Activated T-cell treated with anti-CD3 and anti-CD28 coated beads, Interleukin-2, amount 50 U/mL, for 4 hours (primary cell): ENCODE measurements around the gene STON2. TPM values are rescaled to one million over a fixed set of nuclear protein-coding genes. Genes with fewer than 3 reads are reported as not detected.
"Not testable (repeated sequence)": the region's sequence is repeated elsewhere in the genome, so short reads cannot be mapped to it uniquely, and the experiment has no call there.

Source experiments
- ATAC-seq, 2 donors: fragments of 200-7000 bp; cut with Tn5 transposase; one replicate each; pipeline ENCODE4 v1.10.0; 2021
- DNase-seq: peaks from one replicate; pipeline ENCODE4 v3.0.0-alpha.2; 2020
- H3K27me3 Mint-ChIP-seq: one replicate; pipeline ENCODE4 v1.8.0; 2021; ENCODE audit warnings: low read depth, mixed read lengths
- H3K36me3 Mint-ChIP-seq: one replicate; pipeline ENCODE4 v1.8.0; 2022; ENCODE audit warnings: mixed read lengths; ENCODE audit not compliant: insufficient read depth
- H3K4me1 Mint-ChIP-seq: one replicate; pipeline ENCODE4 v1.8.0; 2021; ENCODE audit warnings: low read depth, mixed read lengths
- H3K4me3 Mint-ChIP-seq: one replicate; pipeline ENCODE4 v1.8.0; 2021; ENCODE audit warnings: mild to moderate bottlenecking, moderate library complexity, mixed read lengths
- H3K9me3 Mint-ChIP-seq: one replicate; pipeline ENCODE4 v1.8.0; 2021; ENCODE audit warnings: mixed read lengths
- total RNA-seq, 3 donors: library from RNA; stranded (reverse); gene quantifications; one replicate each; pipeline ENCODE4 v1.2.1, GENCODE V29; 2021

The STON2 gene
- total RNA-seq, 3 donors from 2014 or later: 0.11 to 0.68 (median 0.35) TPM

DNA sequence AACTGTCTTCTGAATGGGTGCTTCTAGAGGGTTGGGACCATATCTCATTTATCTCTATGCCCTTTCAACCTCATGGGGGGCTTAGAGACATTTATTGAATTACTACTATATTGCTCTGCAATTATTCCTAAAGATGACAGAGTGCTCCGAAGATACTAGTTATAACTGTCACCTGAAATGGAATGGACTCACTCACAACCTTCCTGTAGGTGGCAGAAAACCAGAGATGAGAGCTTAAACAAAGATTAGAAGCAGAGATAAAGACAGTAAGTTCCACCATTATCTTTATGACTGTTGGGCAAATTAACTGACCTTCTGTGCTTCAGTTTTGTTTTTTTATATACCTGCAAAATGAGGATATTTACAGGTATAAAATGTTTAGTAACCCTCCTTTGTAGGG is 147.8 kb downstream of the STON2 start:
- H3K27me3 Mint-ChIP-seq: peaks cover 7% of the 10 kb centered on the region
- no peaks in the 10 kb centered on the region for H3K36me3 Mint-ChIP-seq
- ATAC-seq: no peak
- DNase-seq: no peak
- no peaks in the 10 kb centered on the region for H3K4me1 Mint-ChIP-seq
- H3K9me3 Mint-ChIP-seq: no peaks in the 10 kb centered on the region
- no peak overlapping the region for H3K4me3 Mint-ChIP-seq

DNA sequence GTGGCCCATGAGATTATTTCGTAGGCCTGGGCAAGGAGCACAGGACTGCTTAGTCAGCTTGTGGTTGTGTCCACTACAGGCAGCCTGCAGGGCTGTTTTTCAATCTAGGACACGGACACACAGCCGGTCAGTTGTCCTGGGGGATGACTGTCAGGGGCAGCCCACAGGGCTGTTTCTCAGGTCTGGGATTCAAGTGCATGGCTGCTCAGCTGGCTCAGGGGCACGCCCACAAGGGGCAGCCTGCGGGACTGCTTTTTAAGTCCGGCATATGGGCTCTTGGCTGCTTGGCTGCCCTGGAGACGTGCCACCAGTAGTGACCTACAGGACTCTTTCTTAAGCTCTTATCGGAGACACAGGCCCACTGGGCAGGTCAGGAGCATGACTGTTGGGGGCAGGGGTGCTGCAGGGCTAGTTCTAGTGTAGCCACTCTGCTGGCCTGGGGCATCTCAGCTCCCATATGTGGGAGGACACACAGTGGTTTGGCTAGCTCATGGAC is 152.8 kb downstream of the STON2 start:
- H3K27me3 Mint-ChIP-seq: peaks cover 3% of the 10 kb centered on the region

DNA sequence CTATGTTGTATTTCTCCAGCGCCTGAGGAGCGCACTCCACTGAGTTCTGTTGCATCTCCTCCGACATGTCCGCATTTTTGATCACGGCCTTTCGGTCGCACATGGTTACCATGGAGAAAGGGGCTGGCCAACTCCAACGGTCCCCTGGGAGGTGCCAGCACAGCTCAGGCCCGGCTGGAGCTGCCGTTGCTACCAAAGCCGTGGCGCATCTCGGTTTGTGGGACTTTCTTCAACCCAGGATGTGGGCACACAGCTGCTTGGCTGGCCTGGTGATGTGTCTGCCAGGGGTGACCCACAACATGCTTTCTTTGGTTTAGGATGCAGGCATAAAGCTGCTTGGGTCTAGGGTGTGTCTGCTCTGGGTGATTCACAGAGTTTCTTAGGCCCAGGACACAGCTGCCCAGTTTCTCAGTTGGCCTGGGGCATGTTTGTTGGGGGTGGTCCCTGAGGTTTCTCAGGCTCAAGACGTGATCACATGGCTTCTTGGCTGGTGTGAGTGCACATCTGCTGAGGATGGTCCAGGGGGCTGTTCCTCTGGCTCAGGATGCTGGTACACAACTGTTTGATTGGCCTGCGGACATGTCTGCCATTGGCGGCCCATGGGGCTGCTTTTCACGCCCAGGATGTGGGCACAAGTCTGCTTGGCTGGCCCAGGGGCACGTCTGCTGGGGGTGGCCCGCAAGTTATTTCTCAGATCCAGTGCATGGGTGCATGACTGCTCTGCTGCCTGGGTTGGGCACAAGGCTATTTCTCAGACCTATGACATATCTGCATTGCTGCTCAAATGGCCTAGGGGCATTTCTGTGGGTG is 153.5 kb downstream of the STON2 start:
- ATAC-seq (no peak), DNase-seq (no peak)
- Mint-ChIP-seq H3K4me1 (no peaks in the 10 kb centered on the region), H3K27me3 (peaks cover 3% of the 10 kb centered on the region), H3K9me3 (peaks cover 9% of the 10 kb centered on the region), H3K36me3 (no peaks in the 10 kb centered on the region), H3K4me3 (no peak overlapping the region)

More for the DNA sequence above, 152.8 kb downstream of the STON2 start:
- no peak for ATAC-seq
- Mint-ChIP-seq H3K4me1 (no peaks in the 10 kb centered on the region), H3K9me3 (peaks cover 9% of the 10 kb centered on the region), H3K36me3 (no peaks in the 10 kb centered on the region), H3K4me3 (no peak overlapping the region)
- no peak for DNase-seq

DNA sequence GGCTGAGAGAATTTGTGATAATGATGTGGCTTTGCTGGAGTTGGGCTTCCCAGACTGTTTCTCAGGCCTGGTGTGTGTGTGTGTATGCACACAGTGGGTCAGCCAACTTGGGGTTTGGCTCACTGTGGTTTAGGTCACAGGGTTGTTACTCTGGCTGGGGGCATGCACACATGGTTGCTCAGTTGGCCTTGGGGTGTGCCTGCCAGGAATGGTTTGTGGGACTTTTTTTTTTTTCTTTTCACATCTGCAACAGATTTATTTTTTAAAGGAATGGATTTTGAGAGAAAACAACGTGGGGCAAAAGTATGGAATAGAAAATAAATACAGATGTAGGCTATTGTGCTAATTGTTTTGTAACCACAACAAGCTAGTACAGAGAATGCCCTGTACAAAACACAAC is 154.4 kb downstream of the STON2 start:
- no peak for ATAC-seq
- no peak overlapping the region for H3K4me3 Mint-ChIP-seq
- no peak for DNase-seq

DNA sequence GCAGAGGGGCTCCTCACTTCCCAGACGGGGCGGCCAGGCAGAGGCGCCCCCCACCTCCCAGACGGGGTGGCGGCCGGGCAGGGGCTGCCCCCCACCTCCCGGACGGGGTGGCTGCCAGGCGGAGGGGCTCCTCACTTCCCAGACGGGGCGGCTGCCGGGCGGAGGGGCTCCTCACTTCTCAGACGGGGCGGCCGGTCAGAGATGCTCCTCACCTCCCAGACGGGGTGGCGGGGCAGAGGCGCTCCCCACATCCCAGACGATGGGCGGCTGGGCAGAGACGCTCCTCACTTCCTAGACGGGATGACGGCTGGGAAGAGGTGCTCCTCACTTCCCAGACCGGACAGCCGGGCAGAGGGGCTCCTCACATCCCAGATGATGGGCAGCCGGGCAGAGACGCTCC is 155.7 kb downstream of the STON2 start:
- not testable (repeated sequence) for DNase-seq, H3K27me3 Mint-ChIP-seq, H3K36me3 Mint-ChIP-seq, H3K9me3 Mint-ChIP-seq, ATAC-seq, H3K4me1 Mint-ChIP-seq, H3K4me3 Mint-ChIP-seq

More for the DNA sequence above, 154.4 kb downstream of the STON2 start:
- Mint-ChIP-seq H3K36me3 (no peaks in the 10 kb centered on the region), H3K9me3 (peaks cover 9% of the 10 kb centered on the region), H3K27me3 (peaks cover 3% of the 10 kb centered on the region), H3K4me1 (no peaks in the 10 kb centered on the region)

DNA sequence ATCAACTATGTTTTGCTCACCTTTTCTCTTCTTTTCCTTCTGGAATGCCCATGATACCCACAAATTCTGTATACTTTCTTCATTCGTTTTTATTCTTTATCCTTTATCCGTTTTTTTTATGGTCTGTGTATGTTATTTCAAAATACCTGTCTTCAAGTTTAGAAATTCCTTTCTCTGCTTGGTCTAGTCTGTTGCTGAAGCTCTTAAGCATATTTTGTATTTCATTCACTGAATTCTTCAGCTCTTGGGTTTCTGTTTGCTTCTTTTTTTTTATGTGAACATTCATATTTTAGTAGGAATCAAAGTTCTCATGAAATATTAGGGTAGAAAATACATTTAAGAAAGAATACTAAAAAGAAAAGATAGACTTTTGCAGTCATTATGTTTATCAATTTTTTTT is 156.6 kb downstream of the STON2 start:
- ATAC-seq: no peak
- Mint-ChIP-seq H3K36me3 (no peaks in the 10 kb centered on the region), H3K4me1 (no peaks in the 10 kb centered on the region), H3K27me3 (peaks cover 3% of the 10 kb centered on the region), H3K9me3 (peaks cover 9% of the 10 kb centered on the region), H3K4me3 (no peak overlapping the region)
- no peak for DNase-seq

DNA sequence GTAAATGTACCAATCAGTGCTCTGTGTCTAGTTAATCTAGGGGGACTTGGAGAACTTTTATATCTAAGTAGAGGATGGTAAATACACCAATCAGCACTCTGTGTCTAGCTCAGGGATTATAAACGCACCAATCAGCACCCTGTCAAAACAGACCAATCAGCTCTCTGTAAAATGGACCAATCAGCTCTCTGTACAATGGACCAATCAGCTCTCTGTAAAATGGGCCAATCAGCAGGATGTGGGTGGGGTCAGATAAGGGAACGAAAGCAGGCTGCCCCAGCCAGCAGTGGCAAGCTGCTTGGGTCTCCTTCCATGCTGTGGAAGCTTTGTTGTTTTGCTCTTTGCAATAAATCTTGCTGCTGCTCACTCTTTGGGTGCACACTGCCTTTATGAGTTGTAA is 163.3 kb downstream of the STON2 start:
- not testable (repeated sequence) for ATAC-seq, H3K4me3 Mint-ChIP-seq, H3K4me1 Mint-ChIP-seq, DNase-seq, H3K9me3 Mint-ChIP-seq, H3K36me3 Mint-ChIP-seq, H3K27me3 Mint-ChIP-seq

DNA sequence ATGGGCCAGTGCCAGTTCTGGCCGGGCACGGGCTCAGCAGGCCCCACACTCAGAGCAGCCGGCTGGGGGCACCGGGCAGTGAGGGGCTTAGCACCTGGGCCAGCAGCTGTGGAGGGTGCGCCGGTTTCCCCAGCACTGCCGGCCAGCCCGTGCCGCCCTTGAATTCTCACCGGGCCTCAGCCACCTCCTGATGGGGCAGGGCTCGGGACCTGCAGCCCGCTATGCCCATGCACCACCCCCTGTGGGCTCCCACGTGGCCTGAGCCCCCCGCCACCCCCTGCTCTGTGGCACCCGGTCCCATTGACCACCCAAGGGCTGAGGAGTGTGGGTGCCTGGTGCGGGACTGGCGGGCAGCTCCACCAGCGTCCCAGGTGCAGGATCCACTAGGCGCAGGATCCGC is 164.0 kb downstream of the STON2 start:
- ATAC-seq (no peak), DNase-seq (no peak)
- H3K4me1 Mint-ChIP-seq: peaks cover 3% of the 10 kb centered on the region
- H3K9me3 Mint-ChIP-seq: no peaks in the 10 kb centered on the region
- no peaks in the 10 kb centered on the region for H3K36me3 Mint-ChIP-seq
- no peaks in the 10 kb centered on the region for H3K27me3 Mint-ChIP-seq
- H3K4me3 Mint-ChIP-seq: no peak overlapping the region

DNA sequence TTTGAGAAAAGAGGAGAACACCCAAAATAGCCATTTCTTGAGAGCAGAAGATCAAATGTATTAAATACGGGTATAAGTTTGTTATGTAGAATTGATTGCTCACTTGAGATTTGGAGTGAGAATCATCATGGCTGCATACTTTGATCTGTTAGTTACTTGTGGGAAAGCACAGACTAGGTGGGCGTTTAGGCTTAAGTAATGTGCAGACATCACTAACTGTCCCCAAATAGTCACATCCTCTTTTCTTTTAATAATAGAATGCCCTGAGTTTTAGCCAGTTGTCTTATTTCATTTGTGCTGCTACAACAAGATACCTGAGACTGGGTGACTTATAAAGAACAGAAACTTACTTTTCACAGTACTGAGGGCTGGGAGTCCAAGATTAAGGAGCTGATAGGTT is 165.0 kb downstream of the STON2 start:
- ATAC-seq (no peak), DNase-seq (no peak)
- Mint-ChIP-seq H3K4me1 (peaks cover 3% of the 10 kb centered on the region), H3K27me3 (no peaks in the 10 kb centered on the region), H3K36me3 (no peaks in the 10 kb centered on the region), H3K4me3 (no peak overlapping the region), H3K9me3 (no peaks in the 10 kb centered on the region)

DNA sequence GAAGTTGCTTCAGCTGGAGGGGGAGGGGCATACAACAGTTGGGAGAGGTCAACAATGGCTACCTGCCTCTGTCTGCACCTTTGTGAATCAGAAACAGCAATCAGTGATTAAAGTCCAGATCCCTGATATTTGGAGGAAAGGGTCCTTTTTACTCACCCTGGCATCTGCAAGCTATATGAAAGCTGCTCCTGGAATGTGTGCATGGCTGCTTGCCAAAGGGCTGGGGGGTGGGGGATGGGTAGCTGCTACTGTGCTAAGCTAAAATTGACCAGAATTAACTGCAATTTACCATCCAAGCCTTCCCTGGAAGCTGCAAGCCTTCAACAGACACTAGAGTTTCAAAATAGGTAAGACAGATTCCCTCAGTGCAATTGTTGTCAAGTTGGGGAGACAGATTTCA is 165.8 kb downstream of the STON2 start:
- Mint-ChIP-seq H3K4me1 (peaks cover 3% of the 10 kb centered on the region), H3K4me3 (no peak overlapping the region), H3K36me3 (no peaks in the 10 kb centered on the region), H3K27me3 (no peaks in the 10 kb centered on the region), H3K9me3 (no peaks in the 10 kb centered on the region)
- no peak for DNase-seq
- no peak for ATAC-seq

DNA sequence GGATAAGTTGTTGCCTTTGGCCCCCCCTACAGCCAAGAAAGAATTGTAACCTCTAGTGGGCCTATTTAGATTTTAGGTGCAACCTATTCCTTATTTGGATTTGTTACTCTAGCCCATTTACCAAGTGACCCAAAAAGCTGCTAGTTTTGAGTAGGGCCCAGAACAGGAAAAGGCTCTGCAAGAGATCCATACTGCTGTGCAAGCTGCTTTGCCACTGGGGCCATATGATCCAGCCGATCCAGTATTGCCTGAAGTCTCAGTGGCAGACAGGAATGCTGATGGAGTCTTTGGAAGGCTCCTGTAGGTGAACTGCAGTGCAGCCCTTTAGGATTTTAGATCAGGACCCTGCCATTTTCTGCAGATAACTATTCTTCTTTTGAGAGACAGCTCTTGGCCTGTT is 166.5 kb downstream of the STON2 start:
- Mint-ChIP-seq H3K27me3 (no peaks in the 10 kb centered on the region), H3K36me3 (no peaks in the 10 kb centered on the region), H3K4me3 (no peak overlapping the region), H3K4me1 (peaks cover 3% of the 10 kb centered on the region), H3K9me3 (no peaks in the 10 kb centered on the region)
- ATAC-seq (no peak), DNase-seq (no peak)

DNA sequence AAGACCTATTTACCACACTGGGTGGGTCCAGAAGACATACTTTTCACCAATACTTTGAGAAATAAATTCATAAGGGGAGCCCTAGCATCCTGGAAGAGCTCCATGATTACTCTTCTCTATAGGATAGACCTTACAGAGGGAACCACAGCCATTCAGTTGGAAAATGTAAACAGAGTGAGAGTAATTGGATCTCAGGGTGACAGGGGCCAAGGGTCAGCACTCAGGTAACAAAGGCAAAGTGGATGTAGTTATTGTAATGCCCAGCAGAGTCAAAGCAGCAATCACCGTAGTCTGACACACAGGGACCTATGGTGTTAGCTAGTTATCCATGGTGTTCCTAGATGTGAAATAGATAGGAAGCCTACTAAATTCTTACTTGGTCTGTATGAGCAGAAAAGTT is 168.6 kb downstream of the STON2 start:
- H3K36me3 Mint-ChIP-seq: no peaks in the 10 kb centered on the region
- no peaks in the 10 kb centered on the region for H3K27me3 Mint-ChIP-seq
- no peak for DNase-seq
- no peaks in the 10 kb centered on the region for H3K9me3 Mint-ChIP-seq
- H3K4me3 Mint-ChIP-seq: no peak overlapping the region
- ATAC-seq: no peak
- H3K4me1 Mint-ChIP-seq: peaks cover 3% of the 10 kb centered on the region

DNA sequence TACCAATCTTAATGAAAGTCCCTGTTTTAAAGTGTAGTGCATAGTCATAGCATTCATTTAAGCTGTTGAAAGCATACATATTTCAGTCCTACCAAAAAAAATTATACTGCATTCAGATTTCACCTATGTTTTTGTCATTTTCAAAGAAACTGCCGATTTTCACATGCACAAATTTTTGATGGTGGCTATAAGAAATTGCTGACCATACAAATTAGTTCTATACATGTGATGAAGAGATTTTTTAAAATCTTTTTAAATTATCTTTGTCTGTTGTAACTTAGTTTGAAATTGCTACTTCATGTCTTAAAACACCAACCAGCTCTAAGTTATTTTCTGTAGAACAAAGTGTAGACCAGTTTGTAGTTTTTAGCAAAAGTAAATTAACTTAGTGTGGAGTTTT is 175.9 kb downstream of the STON2 start:
- peaks cover 11% of the 10 kb centered on the region for H3K4me1 Mint-ChIP-seq

DNA sequence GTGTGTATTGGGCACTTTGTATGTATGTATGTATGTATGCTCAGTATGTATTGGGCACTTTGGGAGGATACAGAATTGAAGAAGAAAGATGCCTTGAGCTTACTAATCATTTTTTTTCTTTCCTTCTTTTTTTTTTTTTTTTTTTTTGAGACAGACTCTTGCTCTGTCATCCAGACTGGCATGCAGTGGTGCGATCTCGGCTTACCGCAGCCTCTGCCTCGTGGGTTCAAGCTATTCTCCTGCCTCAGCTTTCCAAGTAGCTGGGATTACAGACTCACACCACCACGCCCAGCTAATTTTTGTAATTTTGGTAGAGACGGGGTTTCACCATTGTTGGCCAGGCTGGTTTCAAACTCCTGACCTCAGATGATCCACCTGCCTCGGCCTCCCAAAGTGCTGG is 176.3 kb downstream of the STON2 start:
- not testable (repeated sequence) for H3K9me3 Mint-ChIP-seq, H3K36me3 Mint-ChIP-seq, ATAC-seq, H3K4me3 Mint-ChIP-seq, H3K27me3 Mint-ChIP-seq, DNase-seq
- H3K4me1 Mint-ChIP-seq: peaks cover 13% of the 10 kb centered on the region

More for the DNA sequence above, 175.9 kb downstream of the STON2 start:
- H3K4me3 Mint-ChIP-seq: no peak overlapping the region
- DNase-seq (no peak), ATAC-seq (no peak)
- H3K36me3 Mint-ChIP-seq: peaks cover 2% of the 10 kb centered on the region
- no peaks in the 10 kb centered on the region for H3K9me3 Mint-ChIP-seq
- H3K27me3 Mint-ChIP-seq: no peaks in the 10 kb centered on the region

DNA sequence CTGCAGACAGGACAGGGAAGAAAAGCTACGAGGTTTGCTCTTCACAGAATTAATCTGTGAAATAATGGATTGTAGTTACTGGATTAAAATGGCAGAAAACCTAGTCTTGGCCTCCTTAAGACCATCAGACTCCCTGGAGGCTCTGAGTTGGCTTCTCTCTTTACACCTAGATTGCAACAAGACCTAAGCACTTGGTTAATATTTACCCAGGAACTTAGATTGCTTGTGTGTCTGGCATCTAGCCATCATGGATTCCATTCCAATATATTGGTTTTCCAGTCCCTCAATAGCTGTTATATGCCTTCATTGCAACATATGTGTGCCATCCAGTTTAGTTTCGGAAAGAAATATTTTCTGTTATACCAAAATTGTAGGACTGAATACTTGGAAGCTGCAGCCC is 177.4 kb downstream of the STON2 start:
- H3K9me3 Mint-ChIP-seq: no peaks in the 10 kb centered on the region
- no peak for DNase-seq
- H3K36me3 Mint-ChIP-seq: peaks cover 2% of the 10 kb centered on the region
- H3K27me3 Mint-ChIP-seq: no peaks in the 10 kb centered on the region
- ATAC-seq: no peak
- H3K4me1 Mint-ChIP-seq: peaks cover 23% of the 10 kb centered on the region
- no peak overlapping the region for H3K4me3 Mint-ChIP-seq
